ENCODE data around the gene SSRP1. TPM values are rescaled to one million over a fixed set of nuclear protein-coding genes. Genes with fewer than 3 reads are reported as not detected.
A peak's percentile ranks its signal among the peaks of the same experiment; 100 is the strongest.

SSRP1 gene
- total and polyA plus RNA-seq, 9 of the 15 experiments (the other 6 are each of a cell fraction or from before 2014, with no cell fraction given): 91.1 to 416 (median 245) TPM

GRCh38 chr11:57321388-57322255 lies 14.1 kb downstream of the SSRP1 start (continued):
- TF ChIP-seq ZBTB34 (CRISPR knock-in tag; IDR thresholded peaks at IDR 0.05): no peak
- peak; percentile 75 for TF ChIP-seq HMGN3 (IDR thresholded peaks at IDR 0.05; ENCODE audit: borderline replicate concordance, extremely low read depth, insufficient read length, low read depth, low read length)
- TF ChIP-seq ARHGAP35 (IDR thresholded peaks at IDR 0.05; ENCODE audit: partially characterized antibody): peak; percentile 22
- TF ChIP-seq KAT2B (IDR thresholded peaks at IDR 0.05; ENCODE audit: low read depth, low read length): no peak
- TF ChIP-seq NR2C1 (IDR thresholded peaks at IDR 0.05): no peak
- TF ChIP-seq NR2C1 (tag; IDR thresholded peaks at IDR 0.05): peak; percentile 59; the same call in 1 of the 2 replicates
- TF ChIP-seq ARNT (IDR thresholded peaks at IDR 0.05): no peak
- TF ChIP-seq WHSC1 (IDR thresholded peaks at IDR 0.05; ENCODE audit: low read length): no peak
- peak; percentile 51; the same call in 1 of the 2 replicates for TF ChIP-seq POLR2AphosphoS5 (IDR thresholded peaks at IDR 0.05; ENCODE audit: control insufficient read depth, insufficient read depth, low read depth, low read length)
- TF ChIP-seq GTF2F1 (IDR thresholded peaks at IDR 0.05; ENCODE audit: low read depth, low read length): no peak
- no peak for TF ChIP-seq ZBTB9 (CRISPR knock-in tag; IDR thresholded peaks at IDR 0.05)
- TF ChIP-seq HDAC2 (IDR thresholded peaks at IDR 0.05): peak; percentile 32; the same call in 1 of the 2 replicates
- peak; percentile 65; the same call in 1 of the 2 replicates for TF ChIP-seq NCOR1 (IDR thresholded peaks at IDR 0.05)
- TF ChIP-seq E2F6 (IDR thresholded peaks at IDR 0.05; ENCODE audit: borderline replicate concordance in 1 of 2, extremely low read depth in 1 of 2, insufficient read depth in 1 of 2, insufficient read length in 1 of 2, low read depth in 1 of 2, low read length in 1 of 2, poor library complexity in 1 of 2, severe bottlenecking in 1 of 2): no peak
- TF ChIP-seq CREM (IDR thresholded peaks at IDR 0.05; ENCODE audit: low read depth): 0 out of 2 replicates have a peak, but pooled peaks have one; percentile 35
- TF ChIP-seq LARP7 (IDR thresholded peaks at IDR 0.05): no peak
- no peak for TF ChIP-seq POU5F1 (IDR thresholded peaks at IDR 0.05; ENCODE audit: borderline replicate concordance, low read depth, low read length, partially characterized antibody)
- no peak for TF ChIP-seq TGIF2 (CRISPR knock-in tag; IDR thresholded peaks at IDR 0.05)
- no peak for TF ChIP-seq CCAR2 (IDR thresholded peaks at IDR 0.05; ENCODE audit: low read depth, low read length)
- no peak for TF ChIP-seq DIDO1 (tag; IDR thresholded peaks at IDR 0.05; ENCODE audit: low read depth)
- TF ChIP-seq MBD1 (CRISPR knock-in tag; IDR thresholded peaks at IDR 0.05): no peak
- TF ChIP-seq NCOA6 (IDR thresholded peaks at IDR 0.05): no peak
- TF ChIP-seq MAFF (IDR thresholded peaks at IDR 0.05; ENCODE audit: low read length): no peak

Measured in K562 (cell line).